Body of pancreas (tissue), 4 donors: ENCODE results near the gene GNG12.

ENCODE experiments used
- CTCF ChIP-seq, 7 experiments: fragments of 450-650 bp in 4 of 7; fragments of 200-600 bp in 3 of 7; sonication (generic) in 3 of 7; IDR thresholded peaks; one replicate each; pipeline ENCODE4 v1.5.1; 2016 to 2019; ENCODE audit warnings: antibody characterized with exemption in 7 of 7
- POLR2A ChIP-seq, 3 donors: fragments of 450-650 bp; IDR thresholded peaks; one replicate each; pipeline ENCODE4 v1.6.1; 2016; ENCODE audit warnings: antibody characterized with exemption in 3 of 3, mild to moderate bottlenecking in 2 of 3

DNA sequence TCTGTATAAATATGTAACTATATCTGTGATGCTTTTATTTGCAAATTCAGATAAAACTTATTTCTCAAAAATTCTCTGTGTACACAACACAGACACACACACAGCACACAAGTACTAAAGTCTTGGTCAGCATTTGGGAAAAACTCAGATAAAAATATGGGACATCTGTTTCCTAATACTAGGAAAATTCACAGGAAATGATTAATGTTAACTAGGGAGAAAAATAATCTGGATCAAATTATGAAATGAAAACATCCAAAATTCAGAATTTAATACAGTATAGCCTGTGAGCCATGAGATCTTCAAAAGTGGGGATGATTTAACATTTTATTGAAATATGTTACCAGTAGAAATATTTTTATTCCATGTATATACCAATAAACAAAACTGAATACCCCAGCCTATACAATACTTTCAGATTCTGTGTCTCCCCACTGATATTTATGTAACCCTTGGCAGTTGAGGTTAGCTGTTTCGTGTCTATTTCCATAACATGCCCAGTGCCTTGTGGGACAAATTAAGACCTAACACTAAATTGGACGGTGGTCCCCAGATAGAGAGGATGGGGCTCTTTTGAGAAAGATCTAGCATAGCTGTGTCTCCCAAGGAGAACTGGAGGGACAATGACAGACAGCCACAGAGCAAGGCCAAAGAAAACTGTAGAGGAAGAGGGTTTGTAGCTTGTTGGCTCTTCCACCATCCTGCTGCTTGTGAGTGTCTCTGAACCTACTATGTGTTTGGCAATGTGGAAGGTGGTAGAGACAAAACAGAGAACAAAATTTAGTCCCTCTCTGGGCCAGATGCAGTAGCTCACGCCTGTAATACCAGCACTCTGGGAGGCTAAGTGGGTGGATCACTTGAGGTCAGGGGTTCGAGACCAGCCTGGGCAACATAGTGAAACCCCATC lies 47.2 kb downstream of the GNG12 start:
- TF ChIP-seq CTCF (IDR thresholded peaks at IDR 0.05) = no peak
- no peak for TF ChIP-seq POLR2A (IDR thresholded peaks at IDR 0.05)
